NB4 (cell line): ENCODE measurements around the gene NRTN.

Source experiments
- DNase-seq: peaks from one replicate; pipeline ENCODE4 v3.0.0; 2010; ENCODE audit warnings: low read depth
- H3K4me3 ChIP-seq: one replicate; pipeline ENCODE4 v1.5.1; 2011; ENCODE audit warnings: mild to moderate bottlenecking, low read depth, low read length, moderate library complexity
- CTCF ChIP-seq: IDR thresholded peaks from one replicate; pipeline ENCODE4 v1.5.1; 2012; ENCODE audit warnings: low read depth, low read length
- MAX ChIP-seq: IDR thresholded peaks from 2 replicates; pipeline ENCODE4 v1.6.1; 2011; ENCODE audit warnings: low read depth, low read length
- MYC ChIP-seq: IDR thresholded peaks from 2 replicates; pipeline ENCODE4 v1.6.1; 2011; ENCODE audit warnings: low read depth, low read length
- POLR2A ChIP-seq: IDR thresholded peaks from 2 replicates; pipeline ENCODE4 v1.6.1; 2011; ENCODE audit warnings: mild to moderate bottlenecking; ENCODE audit not compliant: insufficient read length; ENCODE audit errors: extremely low read depth

NRTN gene

GRCh38 chr19:5814852-5815246 is 10.0 kb downstream of the NRTN start:
- no peak for TF ChIP-seq POLR2A
- TF ChIP-seq MAX = no peak
- no peak for TF ChIP-seq CTCF
- DNase-seq = no peak

GRCh38 chr19:5817218-5817617 is 12.4 kb downstream of the NRTN start:
- H3K4me3 ChIP-seq = no peak overlapping the region
- no peak for DNase-seq
- no peak for TF ChIP-seq MYC
- TF ChIP-seq POLR2A = no peak
- no peak for TF ChIP-seq MAX
- no peak for TF ChIP-seq CTCF

More at GRCh38 chr19:5814852-5815246, 10.0 kb downstream of the NRTN start:
- no peak overlapping the region for H3K4me3 ChIP-seq

GRCh38 chr19:5818594-5818993 is 13.7 kb downstream of the NRTN start:
- no peak overlapping the region for H3K4me3 ChIP-seq
- TF ChIP-seq POLR2A (no peak), MAX (no peak), MYC (no peak), CTCF (no peak)
- no peak for DNase-seq

GRCh38 chr19:5820785-5821184 is 15.9 kb downstream of the NRTN start:
- DNase-seq = no peak
- H3K4me3 ChIP-seq = no peak overlapping the region
- TF ChIP-seq POLR2A = no peak
- no peak for TF ChIP-seq CTCF
- TF ChIP-seq MAX = no peak
- no peak for TF ChIP-seq MYC

- no peak for DNase-seq
- H3K4me3 ChIP-seq = no peak overlapping the region
- TF ChIP-seq CTCF = no peak
- TF ChIP-seq MYC = no peak
- TF ChIP-seq POLR2A = no peak
- no peak for TF ChIP-seq MAX
These were observed 16.8 kb downstream of the NRTN start for GRCh38 chr19:5821521-5822180.
